Stimulated activated CD4-positive, alpha-beta T cell treated with anti-CD3 and anti-CD28 coated beads, Interleukin-12 subunit alpha, Interleukin-12 subunit beta, amount 100 ng/mL, for 24 hours (primary cell): ENCODE data around the gene LSP1.

Source experiments
- DNase-seq, 2 experiments: peaks; one replicate each; pipeline ENCODE4 v3.0.0-alpha.2; 2020; ENCODE audit warnings: low read depth in 2 of 2

Gene LSP1

DNA sequence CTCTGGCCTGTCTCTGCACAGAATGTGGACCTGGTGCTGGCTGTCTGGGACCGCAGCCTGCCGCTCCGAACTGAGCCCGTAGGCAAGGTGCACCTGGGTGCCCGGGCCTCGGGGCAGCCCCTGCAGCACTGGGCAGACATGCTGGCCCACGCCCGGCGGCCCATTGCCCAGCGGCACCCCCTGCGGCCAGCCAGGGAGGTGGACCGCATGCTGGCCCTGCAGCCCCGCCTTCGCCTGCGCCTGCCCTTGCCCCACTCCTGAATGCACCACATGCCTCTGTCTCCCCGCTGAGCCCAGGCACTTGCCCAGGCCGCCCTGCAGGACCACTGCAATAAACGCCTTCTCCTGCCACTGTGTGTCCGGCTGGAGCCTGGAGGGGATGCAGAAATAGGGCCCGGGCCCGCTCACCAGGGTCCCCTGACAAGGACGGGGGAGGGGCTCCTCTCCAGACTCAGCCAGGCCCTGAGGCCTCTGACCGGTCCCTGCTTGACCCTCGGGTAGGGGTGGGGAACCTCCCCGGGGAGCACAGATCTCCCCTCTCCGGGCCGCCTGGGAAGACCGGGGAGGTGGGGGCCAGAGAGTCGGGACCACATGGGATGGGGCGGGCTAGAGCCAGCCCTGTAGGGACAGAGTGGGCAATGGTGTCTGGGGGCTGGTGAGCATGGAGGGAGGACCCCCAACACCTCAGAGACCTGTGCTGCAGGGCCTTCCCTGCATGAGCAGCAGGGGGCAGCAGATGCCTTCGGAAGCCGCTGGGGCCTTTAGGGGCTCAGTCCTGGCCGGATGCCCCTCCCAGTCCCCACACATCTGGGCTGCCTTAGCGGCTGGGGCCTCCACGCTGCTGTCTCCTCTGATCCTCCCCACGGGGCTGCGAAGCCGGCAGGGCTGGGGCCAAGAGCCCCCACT is 15.5 kb upstream of the LSP1 start:
- peak; percentile 62 to 68 for DNase-seq

DNA sequence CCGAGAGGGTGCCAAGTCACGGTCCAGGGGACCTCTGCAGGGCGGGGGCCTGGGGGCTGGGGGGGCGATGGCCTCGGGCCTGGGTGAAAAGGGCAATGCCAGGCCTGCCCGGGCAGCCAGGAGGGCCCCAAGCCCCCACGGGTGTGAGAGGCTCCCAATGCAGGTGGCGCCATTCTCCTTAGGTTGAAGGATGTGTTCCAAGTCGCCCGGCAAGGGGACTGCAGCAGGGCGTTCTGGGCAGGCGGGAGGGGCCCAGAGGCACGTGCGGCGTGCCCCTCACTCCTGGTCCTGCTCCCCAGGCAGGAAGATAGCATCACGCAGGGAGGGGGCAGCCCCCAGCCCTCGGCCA is 14.8 kb upstream of the LSP1 start:
- no peak for DNase-seq

DNA sequence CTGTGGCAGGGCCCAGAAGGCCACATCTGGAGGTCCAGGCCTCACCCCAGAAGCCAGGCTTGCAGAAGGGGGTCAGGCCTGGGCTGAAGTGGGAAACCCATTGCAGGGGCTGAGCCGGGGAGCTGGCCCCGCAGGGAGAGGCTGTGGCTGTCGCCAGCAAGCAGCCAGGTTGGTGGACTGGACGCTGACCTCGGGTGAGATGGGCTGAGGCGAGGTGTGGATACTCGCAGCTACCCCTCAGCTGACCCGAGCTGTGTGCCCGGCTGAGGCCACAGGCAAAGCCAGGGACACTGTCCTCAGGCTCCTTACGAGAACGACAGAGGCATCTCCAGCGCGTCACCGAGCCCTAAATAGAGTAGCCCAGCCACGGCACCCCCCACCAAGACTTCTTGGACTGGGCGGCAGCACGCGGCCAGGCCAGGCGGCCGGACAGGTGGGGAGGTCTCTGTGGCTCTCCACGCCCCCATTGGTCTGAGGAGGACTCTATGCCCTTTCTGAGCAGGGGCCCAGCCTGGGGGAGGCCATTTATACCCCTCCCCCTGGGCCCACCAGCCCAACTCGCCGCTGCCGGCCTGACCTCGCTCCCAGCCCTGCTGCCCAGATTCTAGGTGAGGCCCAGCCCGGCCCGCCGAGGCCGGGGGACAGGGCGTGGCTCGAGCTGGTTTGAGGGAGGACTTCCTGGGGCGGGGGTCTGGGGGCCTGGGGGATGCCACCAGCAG is 14.3 kb upstream of the LSP1 start, which contains the start of gene TNNI2:
TNNI2 (plus strand) TSS at position 556 of the 719 bp plus-strand sequence. CDS start 716 bp downstream, outside the sequence.
- DNase-seq, result no peak

DNA sequence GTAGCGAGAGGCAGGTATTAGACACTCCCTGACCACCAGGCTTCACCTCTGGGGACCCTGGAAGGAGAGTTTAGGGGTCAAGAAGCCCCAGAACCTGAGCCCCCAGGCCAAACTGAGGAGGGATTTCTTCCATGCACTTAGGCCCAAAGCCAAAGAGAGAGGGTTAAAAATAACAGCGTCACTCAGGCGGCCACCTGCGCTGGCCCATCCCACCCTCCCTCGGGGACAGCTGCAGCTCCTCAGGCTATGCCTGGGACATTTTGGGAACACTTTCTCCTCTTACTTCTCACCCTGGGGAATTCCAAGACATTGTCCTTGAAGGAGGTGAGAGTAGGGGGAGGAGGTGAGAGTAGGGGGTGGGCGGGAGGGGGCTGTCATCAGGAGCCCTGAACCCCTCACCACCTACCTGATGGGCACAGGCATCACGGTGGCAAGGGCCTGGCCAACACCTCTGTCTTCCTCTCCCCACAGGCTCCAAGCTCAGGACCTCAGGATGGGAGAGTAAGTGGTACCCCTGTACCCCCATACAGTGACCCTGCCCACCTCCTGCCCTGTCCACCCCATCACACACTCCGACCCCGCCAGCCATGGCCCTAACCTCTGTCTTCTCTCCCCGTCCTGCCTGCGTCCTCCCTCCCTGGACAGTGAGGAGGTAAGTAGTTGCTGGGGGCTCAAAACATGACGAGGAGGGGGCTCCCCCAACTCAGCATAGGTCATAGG is 13.5 kb upstream of the LSP1 start:
- no peak for DNase-seq

DNA sequence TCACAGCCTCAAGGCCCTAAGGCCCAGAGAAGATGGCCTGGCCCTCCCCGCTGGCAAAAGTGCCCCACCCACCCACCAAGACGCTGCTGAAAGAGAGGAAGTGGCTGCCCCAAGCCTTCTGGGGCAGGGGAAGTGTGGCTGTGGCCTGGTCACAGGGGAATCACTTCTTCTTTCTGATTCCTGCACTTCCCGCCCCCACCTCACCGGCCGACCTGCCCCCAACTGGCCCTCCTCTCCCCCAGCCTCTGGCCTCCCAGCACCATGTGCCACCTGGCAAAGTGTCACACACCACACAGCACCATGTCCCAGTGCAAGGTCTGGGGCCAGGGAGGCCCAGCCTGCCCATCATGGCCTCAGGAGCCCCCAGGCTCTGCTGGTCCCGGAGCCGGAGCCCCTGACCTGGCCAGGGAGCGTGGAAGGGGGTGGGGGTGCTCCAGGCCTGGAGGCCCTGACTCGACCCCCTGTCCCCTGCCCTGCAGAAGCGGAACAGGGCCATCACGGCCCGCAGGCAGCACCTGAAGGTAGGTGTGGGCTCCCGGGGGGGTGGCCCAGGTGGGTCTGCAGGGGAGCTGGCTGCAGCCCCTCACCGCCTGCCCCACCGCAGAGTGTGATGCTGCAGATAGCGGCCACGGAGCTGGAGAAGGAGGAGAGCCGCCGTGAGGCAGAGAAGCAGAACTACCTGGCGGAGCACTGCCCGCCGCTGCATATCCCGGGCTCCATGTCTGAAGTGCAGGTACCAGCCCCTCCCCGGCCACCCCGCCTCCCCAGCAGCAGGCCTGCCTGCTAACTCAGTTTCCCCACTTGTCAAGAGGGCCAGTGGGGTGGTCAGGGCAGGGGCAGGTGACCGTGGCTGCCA is 12.7 kb upstream of the LSP1 start:
- DNase-seq, result no peak

DNA sequence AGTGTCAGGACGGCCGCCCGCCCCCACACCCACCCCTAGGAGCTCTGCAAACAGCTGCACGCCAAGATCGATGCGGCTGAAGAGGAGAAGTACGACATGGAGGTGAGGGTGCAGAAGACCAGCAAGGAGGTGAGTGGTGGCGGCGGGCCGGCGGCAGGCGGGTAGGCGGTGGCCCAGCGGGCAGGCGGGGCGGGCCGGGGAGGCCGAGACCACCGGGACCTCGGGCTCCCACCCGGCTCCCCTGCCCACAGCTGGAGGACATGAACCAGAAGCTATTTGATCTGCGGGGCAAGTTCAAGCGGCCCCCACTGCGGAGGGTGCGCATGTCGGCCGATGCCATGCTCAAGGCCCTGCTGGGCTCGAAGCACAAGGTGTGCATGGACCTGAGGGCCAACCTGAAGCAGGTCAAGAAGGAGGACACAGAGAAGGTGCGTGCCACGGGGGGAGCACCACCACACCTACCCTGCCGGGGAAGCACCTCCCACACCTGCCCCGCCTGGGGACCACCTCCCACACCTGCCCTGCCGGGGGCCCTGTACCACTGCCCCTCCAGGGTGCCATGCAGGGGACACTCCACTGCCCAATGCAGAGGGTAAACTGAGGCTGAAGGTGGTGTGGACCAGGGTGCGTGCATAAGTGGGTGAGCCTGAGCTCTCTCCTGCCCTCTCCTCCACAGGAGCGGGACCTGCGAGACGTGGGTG is 12.0 kb upstream of the LSP1 start:
- no peak for DNase-seq

DNA sequence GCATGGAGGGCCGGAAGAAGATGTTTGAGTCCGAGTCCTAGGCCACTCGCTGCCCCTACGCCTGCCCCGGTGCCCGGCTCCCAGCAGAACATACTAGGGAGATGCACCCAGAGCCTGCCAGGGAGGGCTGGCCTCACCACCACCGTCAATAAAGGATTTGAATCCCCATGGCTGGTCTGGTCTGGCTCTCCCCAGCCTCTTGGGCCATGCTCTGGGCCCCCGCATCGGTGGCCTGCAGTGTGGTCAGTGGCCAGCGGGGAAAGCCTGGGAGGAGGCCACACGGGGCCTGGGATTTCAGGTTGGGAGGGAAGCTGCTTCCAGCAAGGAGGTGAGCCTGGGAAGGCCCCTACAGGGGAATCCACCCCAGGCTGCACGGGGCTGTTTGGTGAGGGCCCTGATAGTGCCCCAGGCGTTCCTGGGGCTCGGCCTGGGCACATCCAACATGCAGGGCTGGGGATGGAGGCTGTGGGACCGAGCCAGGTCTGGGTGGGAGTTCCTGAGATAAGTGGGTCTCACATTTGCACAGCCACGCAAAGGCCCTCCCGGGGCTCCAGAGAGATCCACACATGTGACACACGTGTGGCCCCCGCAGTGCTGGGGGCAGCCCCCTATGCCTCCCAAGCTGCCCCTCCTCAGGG is 11.3 kb upstream of the LSP1 start:
- DNase-seq, result no peak

DNA sequence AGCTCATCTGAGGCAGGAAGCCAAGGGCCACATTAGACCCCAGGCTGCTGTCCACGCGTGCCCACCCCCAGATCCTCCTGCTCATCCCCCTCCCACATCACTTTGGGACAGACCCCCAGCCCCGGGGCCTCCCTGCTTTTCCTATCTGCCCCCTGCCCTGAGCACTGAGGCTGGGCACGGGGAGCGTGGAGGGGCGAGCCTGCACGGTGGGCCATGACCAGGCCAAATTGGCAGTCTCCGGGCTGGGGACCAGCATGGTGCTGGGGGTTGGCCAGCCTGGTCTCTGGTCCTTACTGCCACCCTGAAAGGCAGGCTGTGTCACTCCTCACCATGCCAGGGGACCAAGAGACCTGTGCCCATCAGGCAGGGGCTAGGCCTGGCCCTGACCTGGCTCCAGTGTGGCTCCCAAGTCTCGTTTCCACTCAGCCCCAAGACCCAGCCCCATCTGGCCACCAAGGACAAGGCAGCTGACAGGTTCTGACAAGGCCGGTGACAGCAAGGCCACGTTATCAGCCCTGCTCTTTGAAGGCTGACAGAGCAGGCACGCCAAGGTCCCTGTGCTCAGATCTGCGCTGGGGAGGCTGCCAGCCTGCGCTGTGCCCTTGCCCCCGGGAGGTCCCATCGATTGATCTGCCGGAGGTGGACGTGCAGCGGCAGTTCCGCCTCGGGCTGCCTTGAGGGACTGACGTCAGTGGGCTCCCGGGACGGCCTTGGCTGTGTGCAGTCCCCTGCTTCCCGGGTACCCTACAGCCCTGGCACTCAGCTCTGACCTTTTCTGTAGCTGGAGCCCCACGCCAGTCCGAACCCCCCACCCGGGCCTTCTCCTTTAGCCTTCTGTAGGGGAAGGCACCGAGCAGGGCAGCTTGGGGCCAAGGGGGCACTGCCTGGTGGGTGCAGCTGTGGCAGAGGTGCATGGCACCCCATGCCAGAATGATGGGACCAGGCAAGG is 10.5 kb upstream of the LSP1 start:
- DNase-seq, result no peak

DNA sequence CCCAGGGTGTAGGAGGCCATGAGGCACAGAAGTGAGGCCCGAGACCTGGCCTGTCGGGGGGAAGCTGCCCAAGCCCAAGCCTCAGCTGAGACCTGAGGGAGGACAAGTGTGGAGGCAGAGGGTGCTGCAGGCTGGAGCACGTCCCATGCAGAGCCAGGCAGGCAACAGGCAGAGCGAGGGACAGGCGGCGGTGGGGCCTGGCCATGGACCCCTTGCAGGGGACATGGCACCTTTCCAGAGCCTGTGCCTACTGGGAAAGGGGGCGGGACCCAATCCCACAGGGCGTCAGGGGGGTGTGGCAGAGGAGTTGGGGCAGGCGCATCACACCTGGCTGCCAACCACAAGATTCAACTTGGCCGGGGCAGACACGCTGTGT is 9.8 kb upstream of the LSP1 start:
- DNase-seq, result no peak

DNA sequence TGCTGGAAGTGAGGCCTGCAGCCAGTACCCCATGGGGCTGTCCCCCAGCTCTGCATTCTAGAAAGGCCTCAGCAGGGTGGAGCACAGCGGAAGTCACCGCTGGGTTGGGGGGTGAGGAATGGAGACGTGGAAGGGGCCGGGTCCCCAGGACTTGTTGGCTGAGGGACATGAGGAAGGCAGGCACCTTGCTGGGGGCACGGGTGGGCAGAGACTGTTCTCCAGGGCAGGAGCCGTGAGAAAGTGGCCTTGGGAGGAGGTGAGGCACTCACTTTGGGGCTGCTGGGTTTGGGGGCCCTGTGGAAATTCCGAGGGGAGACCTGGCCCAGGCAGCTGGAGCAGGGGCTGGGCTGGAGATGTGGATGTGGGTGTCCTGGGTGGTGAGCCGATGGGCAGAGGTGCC is 9.1 kb upstream of the LSP1 start:
- DNase-seq, result no peak

DNA sequence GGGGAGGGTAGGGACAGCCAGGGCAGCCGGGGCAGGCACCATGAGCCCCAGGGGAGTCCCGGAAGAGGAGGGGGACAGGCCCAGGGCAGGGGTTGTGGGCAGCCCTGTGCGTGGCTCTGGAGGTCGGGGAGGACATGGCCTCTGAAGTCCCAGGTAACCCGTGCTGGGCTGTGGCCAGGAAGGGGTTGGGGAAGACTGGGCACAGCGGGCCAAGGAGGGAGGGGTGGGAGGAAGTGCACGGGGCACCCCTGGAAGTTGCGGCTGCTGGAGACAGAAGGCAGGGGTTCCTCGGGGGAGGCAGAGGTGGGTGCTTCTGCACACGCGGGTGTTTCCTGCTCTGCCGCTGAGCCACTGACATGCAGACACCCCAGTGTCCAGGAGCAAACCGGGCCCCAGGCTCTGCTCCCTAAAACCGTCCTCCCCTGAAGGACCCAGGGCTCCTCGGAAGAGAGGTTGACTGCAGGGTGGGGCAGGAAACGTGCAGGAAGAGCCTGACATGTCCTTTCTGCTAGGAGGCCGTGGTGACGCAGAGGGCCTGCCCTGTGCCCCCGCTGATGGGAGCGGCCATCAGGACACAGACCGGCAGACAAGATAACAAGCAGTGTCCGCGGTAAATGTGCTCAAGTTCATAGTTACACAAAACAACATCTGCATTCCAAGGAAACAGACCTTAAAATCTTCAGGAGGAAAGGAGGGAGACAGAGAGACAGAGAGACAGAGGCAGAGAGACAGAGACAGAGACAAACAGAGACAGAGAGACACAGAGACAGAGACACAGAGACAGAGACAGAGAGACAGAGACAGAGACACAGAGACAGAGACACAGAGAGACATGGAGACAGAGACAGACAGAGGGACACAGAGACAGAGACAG is 8.4 kb upstream of the LSP1 start:
- no peak for DNase-seq

DNA sequence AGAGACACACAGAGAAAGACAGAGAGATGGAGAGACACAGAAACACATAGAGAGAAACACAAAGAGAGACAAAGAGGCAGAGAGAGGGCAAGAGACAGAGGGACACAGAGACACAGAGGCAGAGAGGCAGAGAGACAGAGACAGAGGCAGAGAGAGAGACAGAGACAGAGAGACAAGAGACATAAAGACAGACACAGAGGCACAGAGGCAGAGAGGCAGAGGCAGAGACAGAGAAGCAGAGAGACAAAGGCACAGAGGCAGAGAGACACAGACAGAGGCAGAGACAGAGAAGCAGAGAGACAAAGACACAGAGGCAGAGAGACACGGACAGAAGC is 7.8 kb upstream of the LSP1 start:
- DNase-seq, result no peak

DNA sequence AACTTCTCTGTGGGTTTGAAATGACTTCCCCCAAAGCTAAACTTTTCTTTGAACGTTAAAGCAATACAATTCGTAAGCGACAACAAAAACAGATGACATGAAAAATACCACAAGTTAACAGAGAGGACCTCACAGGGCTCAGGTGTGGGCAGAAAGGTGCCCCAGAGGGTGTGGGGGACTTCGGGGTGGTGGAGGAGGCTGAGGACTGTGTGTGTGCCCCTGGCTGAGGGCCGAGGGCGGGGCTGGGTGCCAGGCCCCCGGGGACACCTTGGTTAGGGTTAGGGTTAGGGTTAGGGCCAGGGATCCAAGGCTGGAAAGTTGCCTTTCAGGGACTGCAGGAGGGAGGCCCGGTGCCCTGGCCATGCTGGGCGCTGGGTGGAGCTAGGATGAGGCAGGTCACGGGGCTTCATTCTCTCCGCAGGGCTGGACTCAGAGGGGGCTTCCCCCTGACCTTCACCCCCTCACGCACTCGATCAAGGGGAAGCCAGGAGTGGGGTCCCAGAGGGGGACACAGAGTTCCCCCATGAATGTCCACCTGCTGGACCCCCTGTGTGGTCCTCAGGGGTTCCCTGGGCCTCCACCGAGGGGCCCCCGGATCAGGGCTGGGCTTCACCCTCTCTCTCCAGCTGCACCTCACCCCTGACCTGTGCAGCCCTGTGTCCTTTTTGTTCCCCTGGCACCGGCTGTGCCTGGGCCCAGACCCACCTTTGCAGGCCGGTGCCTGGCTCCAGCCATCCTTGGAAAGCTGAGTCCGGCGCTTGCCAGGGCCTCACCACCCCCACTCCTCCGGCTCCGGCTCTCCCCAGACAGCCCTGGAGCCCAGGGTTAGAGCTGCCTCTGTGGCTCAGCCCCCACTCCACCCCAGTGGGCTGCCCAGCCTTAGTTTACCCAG is 7.1 kb upstream of the LSP1 start:
- no peak for DNase-seq

DNA sequence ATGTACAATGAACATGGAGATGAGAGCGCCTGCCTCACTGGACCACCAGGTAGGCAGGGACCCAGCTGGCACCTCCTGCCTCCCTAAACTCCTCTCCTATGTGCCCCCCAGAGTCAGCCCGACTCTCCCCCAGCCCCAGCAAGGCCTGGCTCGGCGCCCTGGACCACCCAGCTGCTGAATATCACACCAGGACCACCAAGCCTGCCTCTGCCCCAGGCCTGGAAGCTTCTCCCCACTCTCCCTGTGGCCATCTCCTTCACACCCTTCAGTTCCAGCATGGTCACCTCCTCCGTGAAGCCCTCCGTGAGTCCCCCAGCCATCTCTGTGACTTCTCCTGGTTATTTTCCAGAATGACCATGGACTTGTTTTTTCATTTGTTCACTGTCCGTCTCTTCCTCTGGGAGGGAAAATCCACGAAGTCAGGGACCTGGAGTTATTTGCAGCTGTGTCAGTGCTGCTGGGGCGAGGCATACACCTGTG is 6.4 kb upstream of the LSP1 start:
- DNase-seq, result no peak

DNA sequence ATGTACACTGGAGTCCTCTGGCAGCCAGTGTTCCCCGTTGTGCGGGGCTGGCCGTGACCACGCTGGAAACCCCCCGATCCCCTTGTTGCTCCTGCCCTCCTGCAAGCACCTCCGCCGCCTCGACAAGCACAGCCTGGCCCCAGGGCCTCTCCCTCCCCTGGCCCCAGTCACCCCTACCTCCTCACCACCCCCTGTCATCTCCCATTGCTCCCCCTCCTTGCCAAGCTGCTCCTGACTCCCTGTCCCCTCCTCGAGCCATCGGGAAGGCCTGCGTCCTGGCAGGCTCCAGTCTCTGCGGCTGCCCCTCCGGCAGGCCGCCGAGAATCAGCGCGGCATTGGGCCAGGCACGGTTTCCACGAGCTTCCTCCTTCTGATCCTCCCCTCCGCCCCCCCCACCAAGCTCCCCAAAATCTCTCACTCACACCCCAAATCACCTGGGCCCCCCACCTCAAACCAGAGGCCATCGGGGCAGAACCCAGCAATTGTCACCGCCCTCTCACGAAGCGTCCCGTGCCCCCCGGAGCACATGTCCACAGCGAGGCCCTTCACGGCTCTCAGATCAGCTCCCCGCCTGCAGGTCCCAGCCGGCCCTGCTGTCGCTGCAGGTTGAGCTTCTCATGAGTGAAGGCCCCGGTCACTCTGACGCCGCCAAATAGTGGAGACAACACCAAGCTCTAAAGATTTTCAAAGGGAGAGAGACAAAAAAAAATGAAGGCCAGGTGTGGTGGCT is 5.7 kb upstream of the LSP1 start:
- DNase-seq, result no peak

DNA sequence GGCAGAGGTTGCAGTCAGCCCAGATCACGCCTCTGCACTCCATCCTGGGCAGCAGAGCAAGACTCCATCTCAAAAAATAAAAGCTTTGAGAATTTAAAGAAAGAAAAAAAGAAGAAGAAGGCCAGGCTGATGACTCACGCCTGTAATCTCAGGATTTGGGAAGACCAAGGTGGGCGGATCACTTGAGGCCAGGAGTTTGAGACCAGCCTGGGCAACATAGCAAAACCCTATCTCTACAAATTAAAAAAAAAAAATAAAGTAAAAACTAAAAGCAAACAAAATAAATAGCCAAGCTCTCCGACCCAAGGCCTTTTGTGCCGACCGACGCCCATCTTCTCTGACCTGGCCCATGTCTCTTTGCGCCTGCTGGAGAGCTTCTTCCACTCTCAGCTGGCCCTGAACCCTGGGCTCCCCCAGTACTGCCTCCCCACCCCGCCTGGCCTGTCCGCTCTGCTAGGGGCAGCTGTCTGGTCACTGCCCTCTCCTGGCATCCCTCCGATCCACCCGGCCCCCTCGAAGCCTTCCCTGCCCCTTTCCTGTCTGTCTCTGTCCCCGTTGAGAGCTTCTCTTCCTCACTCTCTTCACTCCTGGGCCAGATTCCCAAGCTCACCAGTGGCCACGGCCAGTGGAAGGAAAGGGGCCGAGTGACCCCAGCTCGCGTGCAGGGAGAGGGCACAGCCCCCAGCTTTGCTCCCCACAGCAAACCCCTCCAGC is 4.8 kb upstream of the LSP1 start:
- DNase-seq, result no peak
